ENCODE results near the gene SNRPF. TPM values are rescaled to one million over a fixed set of nuclear protein-coding genes. Genes with fewer than 3 reads are reported as not detected.

SNRPF gene
- total and polyA plus RNA-seq, 3 donors from 2014 or later = 10.3 to 30.6 (median 11.6) TPM

- Histone ChIP-seq H3K4me3 (no peak overlapping the region), H3K27ac (no peak overlapping the region), H3K27me3 (no peaks in the 10 kb centered on the region), H3K9me3 (no peaks in the 10 kb centered on the region), H3K36me3 (ENCODE audit: low read depth, missing control alignments) (no peaks in the 10 kb centered on the region), H3K4me1 (no peaks in the 10 kb centered on the region)
- no peak for TF ChIP-seq POLR2A (IDR thresholded peaks at IDR 0.05)
- TF ChIP-seq CTCF (IDR thresholded peaks at IDR 0.05) = no peak
- WGBS, 2 donors = 93 to 96% methylated on average over 3 of the region's 3 CpGs
- no peak for DNase-seq
- intact Hi-C loops (cut with DNase I; ENCODE audit: low total_unique reads) = no loop called here
Observed at GRCh38 chr12:95909871-95910270, 51.1 kb downstream of the SNRPF start.

Other genes with a start within 250 kb of the SNRPF start
- gene NTN4, start 68.2 kb upstream of the SNRPF start, total RNA-seq = 10 to 100 TPM; 43.8 to 84.9 TPM
- 15.9 TPM for gene NTN4, start 68.2 kb upstream of the SNRPF start, polyA plus RNA-seq (ENCODE audit: insufficient read depth, low read depth, low replicate concordance)
- 10 to 100 TPM in 1 of 2 donors, 1 to 10 TPM in 1; 7.7 to 25.8 TPM for gene CCDC38, start 83.7 kb downstream of the SNRPF start, total RNA-seq
- 31.8 TPM for gene CCDC38, start 83.7 kb downstream of the SNRPF start, polyA plus RNA-seq (ENCODE audit: insufficient read depth, low read depth, low replicate concordance)
- 1 to 10 TPM; 2.0 to 4.0 TPM for gene AMDHD1, start 84.4 kb downstream of the SNRPF start, total RNA-seq
- gene AMDHD1, start 84.4 kb downstream of the SNRPF start, polyA plus RNA-seq (ENCODE audit: insufficient read depth, low read depth, low replicate concordance) = 0.67 TPM
- gene HAL, start 137.4 kb downstream of the SNRPF start, total RNA-seq = under 1 TPM; 0.39 to 0.74 TPM
- 0.37 TPM for gene HAL, start 137.4 kb downstream of the SNRPF start, polyA plus RNA-seq (ENCODE audit: insufficient read depth, low read depth, low replicate concordance)
- gene LTA4H, start 176.6 kb downstream of the SNRPF start, total RNA-seq = 10 to 100 TPM; 41.5 to 44.4 TPM
- 62.5 TPM for gene LTA4H, start 176.6 kb downstream of the SNRPF start, polyA plus RNA-seq (ENCODE audit: insufficient read depth, low read depth, low replicate concordance)

Data from testis (tissue), 3 donors.